HG02970 (cell line): ENCODE results near the gene H6PD.
A peak's percentile ranks its signal among the peaks of the same experiment; 100 is the strongest.

Experiments used
- ATAC-seq: cut with Tn5 transposase; IDR thresholded peaks from one replicate; pipeline ENCODE4 v1.9.1; 2021; ENCODE audit warnings: mild to moderate bottlenecking, moderate library complexity, moderate number of reproducible peaks; ENCODE audit not compliant: unreplicated experiment, low FRiP score

Gene H6PD

GRCh38 chr1:9271861-9272595, 37.5 kb downstream of the H6PD start:
- ATAC-seq: no peak

GRCh38 chr1:9273177-9273576, 38.6 kb downstream of the H6PD start:
- no peak for ATAC-seq

GRCh38 chr1:9275161-9275560, 40.6 kb downstream of the H6PD start:
- no peak for ATAC-seq

- ATAC-seq: peak; percentile 71
These were observed 41.0 kb downstream of the H6PD start for GRCh38 chr1:9275567-9276034.

- no peak for ATAC-seq
These were observed 43.5 kb downstream of the H6PD start for GRCh38 chr1:9278116-9278515.

GRCh38 chr1:9278585-9279153, 44.1 kb downstream of the H6PD start:
- no peak for ATAC-seq

GRCh38 chr1:9279172-9279840, 44.7 kb downstream of the H6PD start:
- no peak for ATAC-seq

- ATAC-seq: no peak
These were observed 45.7 kb downstream of the H6PD start for GRCh38 chr1:9280015-9280860.

- no peak for ATAC-seq
These were observed 46.7 kb downstream of the H6PD start for GRCh38 chr1:9281071-9281827.

GRCh38 chr1:9281908-9282695, 47.5 kb downstream of the H6PD start:
- ATAC-seq: no peak

- ATAC-seq: no peak
These were observed 48.1 kb downstream of the H6PD start for GRCh38 chr1:9282696-9282955.

- ATAC-seq: no peak
These were observed 49.5 kb downstream of the H6PD start for GRCh38 chr1:9284061-9284460.

- ATAC-seq: no peak
These were observed 52.0 kb downstream of the H6PD start for GRCh38 chr1:9286556-9286955.

- no peak for ATAC-seq
These were observed 54.5 kb downstream of the H6PD start for GRCh38 chr1:9289090-9289534.

- ATAC-seq: no peak
These were observed 55.3 kb downstream of the H6PD start for GRCh38 chr1:9289711-9290485.

- ATAC-seq: no peak
These were observed 57.4 kb downstream of the H6PD start for GRCh38 chr1:9291914-9292360.

GRCh38 chr1:9292361-9293240, 58.0 kb downstream of the H6PD start, which contains the start of gene SPSB1:
SPSB1 (plus strand) TSS chr1:9292894; CDS start chr1:9355892, 62,998 bp downstream.
- no peak for ATAC-seq

GRCh38 chr1:9293241-9293532, 58.6 kb downstream of the H6PD start:
- no peak for ATAC-seq
